ENCODE data around the gene PFDN1. TPM values are rescaled to one million over a fixed set of nuclear protein-coding genes. Genes with fewer than 3 reads are reported as not detected.

PFDN1 gene
- total and polyA plus RNA-seq, 9 of the 15 experiments (the other 6 are each of a cell fraction or from before 2014, with no cell fraction given) = 45.5 to 215 (median 78.0) TPM

DNA sequence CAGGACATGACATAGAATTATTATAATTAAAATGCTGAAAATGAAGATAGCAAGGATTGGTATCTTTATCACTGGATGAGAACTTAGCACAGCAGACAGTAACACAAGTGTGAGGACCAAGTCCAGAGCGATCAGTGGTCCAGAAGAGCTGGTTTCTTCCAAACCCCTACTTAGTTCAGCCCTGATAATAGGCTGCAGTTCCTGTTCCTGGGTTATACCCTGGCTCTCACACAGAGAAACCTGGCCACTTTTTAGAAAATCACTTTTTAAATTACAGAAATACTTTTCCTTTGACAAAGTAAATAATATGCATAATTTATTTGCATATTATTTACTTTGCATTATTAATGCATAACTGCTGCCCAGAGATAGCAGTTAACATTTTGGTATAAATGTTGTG is 87.6 kb downstream of the PFDN1 start:
- no peaks in the 10 kb centered on the region; the same call in 1 of the 2 replicates for H3K9me3 ChIP-seq (replicated peaks; ENCODE audit: control insufficient read depth, insufficient read depth, low read depth, low read length)
- 60% methylated on average over 1 of the region's 1 CpG for WGBS (ENCODE audit: insufficient coverage, low coverage, missing lambda C conversion rate)
- H3K27me3 ChIP-seq (ENCODE audit: control insufficient read depth in 2 of 2, insufficient read depth in 2 of 2, low read length in 2 of 2) = no peaks in the 10 kb centered on the region
- in situ Hi-C loops (cut with MboI) = no loop called here
- ChIA-PET POLR2A (interaction anchor here (0.7 to 2.9 kb wide), 6 partner anchors 9 to 1663 kb away, joined by 3 to 17 read pairs (median 6); partner anchors contain the start of gene PCDH1), CTCF (ENCODE audit: low intra/inter-chr PET ratio) (no interaction called here)
- H3K4me1 ChIP-seq (replicated peaks in 1 of 2; ENCODE audit: control insufficient read depth in 2 of 2, insufficient read depth in 2 of 2, low read length in 2 of 2) = peaks cover 36 to 68% of the 10 kb centered on the region in 2 experiments
- H3K4me3 ChIP-seq = no peak overlapping the region
- peaks cover 20% of the 10 kb centered on the region for H3K36me3 ChIP-seq (ENCODE audit: control insufficient read depth, insufficient read depth, low read length)
- BruUV-seq (replicated peaks) = no TSS peak
- no peaks in the 10 kb centered on the region for H3K9me1 ChIP-seq (ENCODE audit: control insufficient read depth, insufficient read depth, low read length)
- no peak for DNase-seq (ENCODE audit: extremely low read depth in 1 of 4, low spot score in 3 of 4)
- H3K27ac ChIP-seq (ENCODE audit: extremely low read depth, low read depth, low read length) = peak overlapping the region; percentile 95; the same call in 1 of the 3 replicates
- no peaks in the 10 kb centered on the region for H4K20me1 ChIP-seq (replicated peaks; ENCODE audit: control insufficient read depth, insufficient read depth, low read length)
- intact Hi-C loops (cut with micrococcal nuclease) = no loop called here
- H3K9ac ChIP-seq (ENCODE audit: insufficient read depth in 1 of 2, low read depth in 2 of 2, low read length in 2 of 2) = no peak overlapping the region; a peak in 1 of 4 replicates
- no peak overlapping the region for H2AFZ ChIP-seq (ENCODE audit: low read depth, low read length)
- no peak overlapping the region for H3K4me2 ChIP-seq (ENCODE audit: insufficient read depth, low read length)
- no peak for FAIRE-seq
- no peak for ATAC-seq
- peaks cover 67% of the 10 kb centered on the region for H3K79me2 ChIP-seq (ENCODE audit: control insufficient read depth, insufficient read depth, low read length)
- TF ChIP-seq HNRNPUL1 (IDR thresholded peaks at IDR 0.05; ENCODE audit: low read length) (no peak), RBBP5 (IDR thresholded peaks at IDR 0.05; ENCODE audit: borderline replicate concordance, insufficient read depth, low read length, poor library complexity, severe bottlenecking) (no peak), FOXJ2 (tag; IDR thresholded peaks at IDR 0.05) (no peak), ZNF699 (CRISPR knock-in tag; IDR thresholded peaks at IDR 0.05; ENCODE audit: insufficient replicate concordance) (no peak), POLR3G (IDR thresholded peaks at IDR 0.05; ENCODE audit: extremely low read depth, insufficient read length, insufficient replicate concordance) (no peak), HMG20A (CRISPR knock-in tag; conservative IDR thresholded peaks at IDR 0.05) (no peak), KDM5B (IDR thresholded peaks at IDR 0.05; ENCODE audit: insufficient replicate concordance, low read depth, low read length) (no peak), ZNF175 (CRISPR knock-in tag; IDR thresholded peaks at IDR 0.05; ENCODE audit: low read depth) (no peak), ZNF57 (CRISPR knock-in tag; IDR thresholded peaks at IDR 0.05) (no peak), ZNF589 (CRISPR knock-in tag; IDR thresholded peaks at IDR 0.05; ENCODE audit: low read depth) (no peak), ZNF668 (CRISPR knock-in tag; IDR thresholded peaks at IDR 0.05) (no peak), SRSF1 (IDR thresholded peaks at IDR 0.05; ENCODE audit: low read depth, low read length) (no peak)
- TF ChIP-seq, protein P1, sequence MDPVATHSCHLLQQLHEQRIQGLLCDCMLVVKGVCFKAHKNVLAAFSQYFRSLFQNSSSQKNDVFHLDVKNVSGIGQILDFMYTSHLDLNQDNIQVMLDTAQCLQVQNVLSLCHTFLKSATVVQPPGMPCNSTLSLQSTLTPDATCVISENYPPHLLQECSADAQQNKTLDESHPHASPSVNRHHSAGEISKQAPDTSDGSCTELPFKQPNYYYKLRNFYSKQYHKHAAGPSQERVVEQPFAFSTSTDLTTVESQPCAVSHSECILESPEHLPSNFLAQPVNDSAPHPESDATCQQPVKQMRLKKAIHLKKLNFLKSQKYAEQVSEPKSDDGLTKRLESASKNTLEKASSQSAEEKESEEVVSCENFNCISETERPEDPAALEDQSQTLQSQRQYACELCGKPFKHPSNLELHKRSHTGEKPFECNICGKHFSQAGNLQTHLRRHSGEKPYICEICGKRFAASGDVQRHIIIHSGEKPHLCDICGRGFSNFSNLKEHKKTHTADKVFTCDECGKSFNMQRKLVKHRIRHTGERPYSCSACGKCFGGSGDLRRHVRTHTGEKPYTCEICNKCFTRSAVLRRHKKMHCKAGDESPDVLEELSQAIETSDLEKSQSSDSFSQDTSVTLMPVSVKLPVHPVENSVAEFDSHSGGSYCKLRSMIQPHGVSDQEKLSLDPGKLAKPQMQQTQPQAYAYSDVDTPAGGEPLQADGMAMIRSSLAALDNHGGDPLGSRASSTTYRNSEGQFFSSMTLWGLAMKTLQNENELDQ (CRISPR knock-in tag; IDR thresholded peaks at IDR 0.05; ENCODE audit: borderline replicate concordance) = no peak
- TF ChIP-seq, protein P2, sequence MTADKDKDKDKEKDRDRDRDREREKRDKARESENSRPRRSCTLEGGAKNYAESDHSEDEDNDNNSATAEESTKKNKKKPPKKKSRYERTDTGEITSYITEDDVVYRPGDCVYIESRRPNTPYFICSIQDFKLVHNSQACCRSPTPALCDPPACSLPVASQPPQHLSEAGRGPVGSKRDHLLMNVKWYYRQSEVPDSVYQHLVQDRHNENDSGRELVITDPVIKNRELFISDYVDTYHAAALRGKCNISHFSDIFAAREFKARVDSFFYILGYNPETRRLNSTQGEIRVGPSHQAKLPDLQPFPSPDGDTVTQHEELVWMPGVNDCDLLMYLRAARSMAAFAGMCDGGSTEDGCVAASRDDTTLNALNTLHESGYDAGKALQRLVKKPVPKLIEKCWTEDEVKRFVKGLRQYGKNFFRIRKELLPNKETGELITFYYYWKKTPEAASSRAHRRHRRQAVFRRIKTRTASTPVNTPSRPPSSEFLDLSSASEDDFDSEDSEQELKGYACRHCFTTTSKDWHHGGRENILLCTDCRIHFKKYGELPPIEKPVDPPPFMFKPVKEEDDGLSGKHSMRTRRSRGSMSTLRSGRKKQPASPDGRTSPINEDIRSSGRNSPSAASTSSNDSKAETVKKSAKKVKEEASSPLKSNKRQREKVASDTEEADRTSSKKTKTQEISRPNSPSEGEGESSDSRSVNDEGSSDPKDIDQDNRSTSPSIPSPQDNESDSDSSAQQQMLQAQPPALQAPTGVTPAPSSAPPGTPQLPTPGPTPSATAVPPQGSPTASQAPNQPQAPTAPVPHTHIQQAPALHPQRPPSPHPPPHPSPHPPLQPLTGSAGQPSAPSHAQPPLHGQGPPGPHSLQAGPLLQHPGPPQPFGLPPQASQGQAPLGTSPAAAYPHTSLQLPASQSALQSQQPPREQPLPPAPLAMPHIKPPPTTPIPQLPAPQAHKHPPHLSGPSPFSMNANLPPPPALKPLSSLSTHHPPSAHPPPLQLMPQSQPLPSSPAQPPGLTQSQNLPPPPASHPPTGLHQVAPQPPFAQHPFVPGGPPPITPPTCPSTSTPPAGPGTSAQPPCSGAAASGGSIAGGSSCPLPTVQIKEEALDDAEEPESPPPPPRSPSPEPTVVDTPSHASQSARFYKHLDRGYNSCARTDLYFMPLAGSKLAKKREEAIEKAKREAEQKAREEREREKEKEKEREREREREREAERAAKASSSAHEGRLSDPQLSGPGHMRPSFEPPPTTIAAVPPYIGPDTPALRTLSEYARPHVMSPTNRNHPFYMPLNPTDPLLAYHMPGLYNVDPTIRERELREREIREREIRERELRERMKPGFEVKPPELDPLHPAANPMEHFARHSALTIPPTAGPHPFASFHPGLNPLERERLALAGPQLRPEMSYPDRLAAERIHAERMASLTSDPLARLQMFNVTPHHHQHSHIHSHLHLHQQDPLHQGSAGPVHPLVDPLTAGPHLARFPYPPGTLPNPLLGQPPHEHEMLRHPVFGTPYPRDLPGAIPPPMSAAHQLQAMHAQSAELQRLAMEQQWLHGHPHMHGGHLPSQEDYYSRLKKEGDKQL (CRISPR knock-in tag; IDR thresholded peaks at IDR 0.05; ENCODE audit: borderline replicate concordance) = no peak

All from K562 (cell line).